Inflammatory macrophage (primary cell): Measurements from ENCODE around the gene NIN.
A peak's percentile ranks its signal among the peaks of the same experiment; 100 is the strongest.

Source experiments
- DNase-seq, 2 donors: peaks; one replicate each; pipeline ENCODE4 v3.0.0-alpha.2; 2020 to 2022

NIN gene

DNA sequence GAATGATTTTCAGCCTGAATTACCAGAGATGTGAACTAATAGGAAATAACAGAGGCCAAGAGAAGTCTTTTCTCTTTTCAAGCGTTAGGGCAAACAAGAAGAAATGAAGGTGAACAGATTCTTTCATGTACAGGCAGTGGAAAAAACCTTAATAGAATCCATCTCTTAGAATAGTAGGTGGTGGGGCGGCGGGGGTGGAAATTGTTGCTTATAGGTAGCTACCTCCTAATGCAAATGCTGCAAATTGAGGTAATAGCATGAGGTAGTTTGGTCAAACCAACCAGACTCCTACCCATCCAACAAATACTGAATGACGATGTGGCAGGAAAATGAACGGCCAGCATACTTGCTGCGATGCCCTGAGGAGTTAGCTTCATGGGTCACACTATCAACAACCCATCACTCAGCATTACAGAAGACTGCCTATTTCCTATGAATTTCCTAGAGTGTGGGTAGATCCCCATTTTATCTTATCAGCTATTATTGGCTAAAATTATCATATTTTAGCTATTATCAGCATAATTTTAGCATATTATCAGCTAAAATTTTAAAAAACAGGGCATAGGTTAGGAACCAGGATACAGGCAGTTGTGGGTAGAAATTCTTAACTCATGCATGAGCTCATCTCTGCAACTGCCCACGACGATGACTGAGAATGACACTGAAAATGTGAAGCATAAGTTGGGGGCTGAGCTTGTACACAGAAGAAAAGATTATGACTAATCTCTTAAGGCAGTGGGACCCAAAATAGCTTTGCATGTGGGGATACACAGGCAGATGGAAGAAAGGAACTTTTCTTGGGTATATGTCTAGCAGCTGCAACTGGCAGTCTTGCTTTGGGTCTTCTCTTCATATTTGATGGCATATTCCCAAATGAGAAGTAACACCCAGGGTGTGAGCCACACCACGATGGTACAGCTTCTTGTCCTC, 68.7 kb downstream of the NIN start:
- peak; percentile 52 to 77 for DNase-seq

DNA sequence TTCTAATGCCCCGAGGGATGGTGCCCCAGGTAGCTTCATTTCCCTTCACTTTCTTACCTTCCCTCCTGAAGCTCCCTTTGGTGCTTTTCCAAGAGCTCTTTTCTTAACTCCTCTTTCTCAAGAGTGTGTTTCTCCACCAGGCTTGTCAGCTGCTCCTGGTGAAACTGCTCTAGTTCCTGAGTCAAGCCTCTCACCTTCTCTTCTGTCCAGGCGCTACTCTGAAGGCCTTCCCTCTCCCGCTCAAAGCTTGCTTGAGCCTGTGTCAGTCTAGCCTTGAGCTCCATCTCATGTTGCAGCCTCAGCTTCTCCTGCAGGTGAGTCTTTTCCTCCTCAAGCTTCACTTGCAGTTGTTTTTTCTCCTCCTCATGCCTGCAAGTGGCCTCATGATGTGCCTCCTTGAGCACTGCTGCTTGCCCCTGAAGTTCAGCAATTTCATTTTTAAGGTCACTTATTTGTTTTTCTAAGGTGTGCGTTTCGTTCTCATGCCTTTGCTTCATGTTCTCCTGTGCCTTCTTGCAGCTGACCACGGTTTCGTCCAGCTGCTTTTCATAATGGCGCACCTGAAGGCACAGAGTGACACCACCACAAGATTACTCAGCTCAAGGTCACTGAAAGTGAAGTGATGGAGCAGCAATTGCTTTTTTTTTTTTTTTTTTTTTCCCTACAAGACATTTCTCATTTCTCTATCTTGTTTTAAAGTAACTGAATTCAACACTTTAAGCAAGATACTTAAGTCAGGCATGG, 71.0 kb downstream of the NIN start:
- DNase-seq: no peak

DNA sequence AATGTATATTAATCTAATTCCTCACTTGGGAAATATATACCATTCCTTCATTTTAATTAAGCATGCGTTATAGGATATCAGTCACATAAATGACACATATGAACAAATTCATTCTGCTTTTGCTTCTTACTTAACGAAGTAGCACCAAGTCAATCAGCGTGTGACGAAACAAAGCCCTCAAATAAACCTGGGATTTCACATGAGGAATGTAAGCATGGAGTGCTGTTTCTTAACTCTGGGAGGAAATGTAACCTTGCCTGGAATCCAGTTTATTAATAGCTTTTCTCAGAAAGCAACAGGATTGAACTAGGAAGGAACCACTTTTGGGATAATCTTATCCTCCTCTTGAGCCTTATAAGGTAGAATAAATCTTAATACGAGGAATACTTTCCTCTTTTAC, 72.0 kb downstream of the NIN start:
- DNase-seq: no peak

DNA sequence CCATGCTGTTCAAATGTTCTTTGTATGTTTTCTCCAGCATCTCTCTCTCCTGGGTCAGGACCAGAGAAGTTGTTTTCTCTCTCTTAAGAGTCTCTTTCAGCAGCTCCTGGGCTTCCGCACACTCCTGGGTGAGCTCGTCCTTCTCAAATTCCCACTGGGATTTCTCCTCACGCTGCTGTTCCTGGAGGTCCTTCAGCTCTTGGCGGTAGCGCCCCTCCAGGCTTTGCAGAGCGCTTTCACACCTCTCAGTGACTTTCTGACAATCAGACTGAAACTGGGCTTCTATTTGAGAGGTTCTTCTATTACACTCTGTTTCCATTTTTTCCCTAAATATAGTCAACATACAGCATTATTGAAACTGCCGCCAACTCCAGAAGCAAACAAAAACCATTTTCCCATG, 72.7 kb downstream of the NIN start:
- DNase-seq: no peak

DNA sequence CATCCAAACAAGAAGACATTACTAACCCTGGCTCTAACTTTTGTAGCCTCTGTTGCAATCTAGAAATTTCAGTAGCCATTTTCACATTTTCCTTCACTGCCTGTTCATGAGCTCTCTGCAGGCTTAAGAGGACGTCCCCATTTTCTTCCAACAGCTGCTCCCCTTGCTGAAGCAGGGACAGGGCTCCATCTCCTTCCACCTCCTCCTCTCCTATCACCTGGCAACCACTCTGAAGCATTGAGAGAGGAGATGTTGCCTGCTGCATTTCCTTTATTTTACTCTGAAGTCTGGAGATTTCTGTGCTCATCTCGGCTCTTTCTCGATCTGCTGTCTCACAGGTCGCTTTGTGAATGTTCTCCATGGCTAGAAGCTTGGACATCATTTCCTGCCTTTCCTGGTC, 73.3 kb downstream of the NIN start:
- no peak for DNase-seq

DNA sequence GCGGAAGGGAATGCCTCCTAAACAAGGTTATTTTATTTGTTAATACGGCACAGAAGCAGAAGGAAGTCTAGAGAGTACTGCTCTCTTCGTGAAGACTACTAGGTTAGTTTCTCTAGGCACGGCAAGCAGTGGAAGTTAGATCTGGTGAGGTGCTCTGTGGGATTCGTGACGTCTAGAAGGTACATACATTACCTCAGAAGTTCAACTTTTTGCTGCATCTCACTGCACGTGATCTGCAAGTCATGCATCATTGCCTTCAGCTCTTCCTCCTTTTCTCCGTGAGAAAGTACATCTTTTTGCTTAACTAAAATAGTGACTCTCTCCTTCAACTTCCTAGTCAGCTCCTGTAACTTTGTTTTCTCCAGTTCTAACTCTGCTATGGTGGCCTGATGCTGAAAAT, 74.7 kb downstream of the NIN start:
- DNase-seq: peak; percentile 14 to 40

DNA sequence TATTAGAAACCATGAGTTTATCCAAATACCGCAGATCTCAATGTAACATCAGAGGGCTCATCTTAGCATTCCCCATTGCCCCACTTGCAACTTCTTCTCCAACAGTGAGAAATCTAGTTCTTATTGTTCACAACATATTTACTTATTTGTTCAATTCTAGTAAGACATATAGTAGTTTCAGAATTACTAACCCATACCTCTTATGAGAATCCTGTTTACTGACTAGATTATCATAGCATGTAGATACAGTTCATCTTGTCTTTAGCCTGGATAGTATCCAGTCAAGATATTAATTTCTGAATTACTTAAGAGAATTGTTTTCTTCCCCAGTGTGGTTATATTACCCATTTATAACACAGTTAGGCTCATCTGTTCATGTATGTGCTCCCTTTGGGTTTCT, 80.6 kb downstream of the NIN start:
- DNase-seq: no peak

DNA sequence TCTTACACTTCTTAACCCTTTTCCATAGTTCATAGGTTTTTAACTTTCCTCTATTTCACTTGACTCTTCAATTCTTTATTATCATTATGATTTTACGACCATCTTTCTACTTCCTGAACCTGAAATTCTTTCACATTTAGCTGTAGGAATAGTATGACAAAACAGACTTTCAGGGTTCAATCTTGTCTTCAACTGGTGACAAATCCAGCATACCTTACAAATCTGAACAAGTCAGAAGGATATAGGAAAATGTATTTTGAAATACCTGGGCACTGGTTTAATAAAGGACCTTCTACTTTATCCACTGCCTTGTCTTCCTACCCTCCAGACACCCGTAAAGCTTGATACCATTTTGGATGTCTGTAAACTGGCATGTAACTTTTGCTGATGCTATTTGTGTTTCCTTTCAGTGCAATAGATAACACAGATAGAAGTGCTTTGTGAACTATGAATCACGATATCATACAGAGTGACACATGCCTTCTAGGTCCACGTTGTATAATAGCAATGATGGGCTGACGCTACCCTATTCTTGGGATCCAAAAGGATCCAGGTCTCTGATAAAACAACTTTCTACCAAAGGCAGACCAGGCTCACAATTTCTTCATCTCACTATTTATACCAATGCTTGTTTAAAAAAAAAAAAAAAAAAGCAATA, 85.4 kb downstream of the NIN start:
- no peak for DNase-seq

DNA sequence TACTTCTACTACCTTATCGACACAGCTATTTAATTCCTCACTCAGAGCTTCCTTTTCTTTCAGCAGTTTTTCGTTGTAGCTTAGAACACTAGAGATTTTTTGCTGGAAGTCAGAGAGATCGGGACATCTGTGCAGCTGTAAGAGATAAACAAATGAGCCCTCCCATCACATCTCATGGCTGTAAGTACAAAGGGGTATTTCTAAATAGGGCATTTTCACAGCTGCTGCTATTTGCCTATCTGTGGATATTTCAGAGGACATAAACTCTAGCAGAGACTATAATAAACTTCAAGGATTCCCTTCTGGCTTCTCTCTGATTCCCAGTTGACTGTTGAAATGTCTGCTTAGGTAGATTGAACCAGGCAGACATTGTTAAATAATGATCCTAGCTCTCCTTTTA, 86.7 kb downstream of the NIN start:
- DNase-seq: no peak

DNA sequence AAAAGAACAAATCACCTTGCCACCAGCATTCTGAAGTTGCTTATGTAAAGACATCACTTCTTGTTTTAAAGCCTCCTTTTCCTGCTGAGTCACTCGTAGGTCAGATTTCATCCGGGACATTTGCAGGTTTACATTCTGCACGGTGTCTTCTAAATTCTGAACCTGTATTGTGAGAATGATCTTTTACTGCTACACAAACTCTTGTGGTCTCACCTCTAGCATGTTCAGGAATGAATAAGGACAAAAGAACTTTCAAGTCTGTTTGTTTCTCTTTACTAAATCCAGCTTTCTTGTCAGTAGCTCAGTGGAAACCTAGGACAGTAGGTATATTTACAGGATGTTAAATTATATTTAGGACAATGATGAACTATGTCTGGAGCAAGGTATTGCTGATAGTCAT, 89.4 kb downstream of the NIN start:
- no peak for DNase-seq

DNA sequence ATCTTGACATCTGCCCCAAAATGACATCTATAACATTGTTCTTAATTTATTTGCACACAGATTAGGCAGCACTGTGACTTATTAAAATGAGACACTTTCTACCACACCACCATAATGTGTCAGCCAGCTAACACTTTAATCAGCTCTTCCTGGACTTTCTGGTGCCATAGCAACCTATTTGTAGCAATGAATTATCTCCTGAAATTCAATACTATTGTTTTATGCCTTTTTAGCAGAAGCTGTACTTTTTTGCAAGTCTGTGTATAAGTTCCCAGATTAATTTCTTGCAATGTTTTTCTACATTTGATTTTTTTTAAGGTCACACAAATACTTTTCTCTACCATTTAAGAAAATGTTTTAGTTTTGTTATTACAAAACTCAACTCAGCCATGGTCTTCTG, 90.1 kb downstream of the NIN start:
- DNase-seq: no peak

DNA sequence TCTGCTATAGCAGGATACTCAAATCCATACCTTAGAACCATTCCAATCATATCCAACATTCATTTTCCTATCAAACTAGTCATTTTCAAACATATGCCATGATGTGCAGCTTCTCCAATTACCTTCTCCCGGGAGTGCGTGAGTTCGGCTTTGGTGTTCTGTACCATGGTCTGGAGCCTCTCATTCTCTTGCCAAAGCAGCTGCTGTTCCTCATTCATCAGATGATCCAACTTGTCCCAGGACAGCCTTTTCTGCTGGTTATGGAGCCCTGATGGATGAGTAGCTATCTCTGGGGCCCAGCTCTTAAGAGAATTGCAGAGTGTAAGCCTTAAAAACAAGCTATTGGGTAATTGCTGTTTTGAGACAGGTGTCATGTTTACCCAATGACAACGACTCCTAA, 91.8 kb downstream of the NIN start:
- DNase-seq: no peak

DNA sequence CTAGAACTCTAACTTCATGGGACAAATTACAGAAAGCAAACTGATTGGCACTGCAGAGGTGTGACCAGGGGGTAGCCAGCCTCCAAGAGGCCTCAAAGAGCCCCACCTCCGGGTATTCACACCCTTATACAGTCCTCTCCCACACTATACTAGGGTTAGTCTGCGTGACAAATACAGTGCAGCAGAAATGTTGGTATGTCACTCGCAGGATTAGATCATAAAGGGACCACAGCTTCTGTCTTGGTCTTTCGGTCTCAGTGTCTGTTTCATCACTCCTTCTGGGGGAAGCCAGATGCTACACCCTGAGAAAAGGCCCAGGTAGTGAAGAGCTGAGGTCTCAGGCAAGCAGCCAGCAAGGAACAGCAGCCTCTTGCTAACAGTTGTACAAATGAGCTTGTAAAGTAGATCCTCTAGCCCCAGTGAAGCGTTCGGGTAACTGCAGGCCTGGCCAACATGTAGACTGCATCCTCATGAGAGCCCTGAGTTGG, 94.0 kb downstream of the NIN start:
- DNase-seq: no peak

DNA sequence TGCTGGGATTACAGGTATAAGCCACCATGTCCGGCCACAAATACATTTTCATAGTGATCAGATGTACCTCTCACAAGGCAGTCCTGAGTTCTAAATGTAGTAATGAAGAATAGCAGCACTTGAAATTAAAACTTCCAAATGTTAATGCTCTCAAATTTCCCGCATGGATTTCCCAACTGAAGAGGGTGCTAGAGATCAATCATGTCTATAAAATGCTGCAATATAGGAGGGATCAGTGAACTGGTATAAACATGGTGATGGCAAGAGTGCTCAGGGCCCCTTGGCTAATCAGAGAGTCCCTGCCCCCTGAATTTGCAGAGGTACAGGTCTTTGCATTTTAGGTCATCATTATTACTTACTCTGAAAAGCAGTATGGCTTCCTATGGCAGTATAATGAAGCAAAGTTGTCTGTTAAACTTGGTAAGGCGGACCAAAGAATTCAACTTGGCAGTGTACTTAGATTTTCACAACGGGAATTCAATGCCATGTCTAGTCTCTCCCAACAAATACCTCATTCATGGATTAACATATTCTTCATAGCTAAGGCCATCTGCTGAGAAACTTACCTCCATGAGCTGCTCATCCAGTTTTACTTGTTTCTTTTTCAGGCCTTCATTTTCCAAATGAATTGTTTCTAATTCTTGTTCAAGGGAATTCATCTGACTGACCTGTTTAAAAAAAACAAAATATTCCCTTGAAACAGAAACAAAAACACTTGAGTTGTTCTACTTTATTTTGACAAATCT, 95.8 kb downstream of the NIN start:
- DNase-seq: no peak

DNA sequence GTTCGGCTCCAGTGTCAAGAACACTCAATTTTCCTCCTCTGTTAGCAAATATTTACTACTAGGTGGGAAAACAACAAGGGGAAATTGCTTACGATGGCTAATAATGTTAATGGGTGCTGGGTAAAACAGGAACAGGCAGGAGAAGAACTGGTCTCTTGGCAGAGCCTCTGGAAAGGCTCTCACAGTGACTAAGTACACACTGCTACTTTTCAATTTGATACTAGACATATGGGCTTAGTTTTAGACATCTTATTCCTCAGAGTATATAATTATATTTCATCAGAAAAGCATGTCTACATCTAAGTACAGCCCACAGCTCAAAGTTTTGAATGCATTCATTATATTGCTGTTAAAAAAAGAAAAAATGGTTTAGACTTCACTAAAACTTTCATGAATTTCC, 97.5 kb downstream of the NIN start:
- no peak for DNase-seq

DNA sequence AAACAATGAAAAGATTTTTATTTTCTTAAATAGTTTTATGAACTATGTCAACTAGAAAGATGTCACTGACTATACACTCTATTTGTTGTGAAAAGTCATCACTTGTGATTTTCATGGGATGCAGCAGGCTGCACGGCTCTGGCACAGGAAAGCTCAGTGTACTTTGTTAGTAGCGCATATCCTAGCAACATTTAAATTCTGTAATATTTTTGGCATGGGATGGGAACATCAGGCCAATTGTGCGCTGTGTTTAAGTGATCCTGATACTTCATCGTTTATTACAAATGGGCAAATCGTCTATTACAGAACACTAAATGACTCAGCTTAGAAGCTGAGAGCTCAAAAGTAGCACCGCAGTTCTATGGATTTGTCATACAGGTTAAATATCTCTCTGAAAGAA, 102.1 kb downstream of the NIN start:
- DNase-seq: no peak

DNA sequence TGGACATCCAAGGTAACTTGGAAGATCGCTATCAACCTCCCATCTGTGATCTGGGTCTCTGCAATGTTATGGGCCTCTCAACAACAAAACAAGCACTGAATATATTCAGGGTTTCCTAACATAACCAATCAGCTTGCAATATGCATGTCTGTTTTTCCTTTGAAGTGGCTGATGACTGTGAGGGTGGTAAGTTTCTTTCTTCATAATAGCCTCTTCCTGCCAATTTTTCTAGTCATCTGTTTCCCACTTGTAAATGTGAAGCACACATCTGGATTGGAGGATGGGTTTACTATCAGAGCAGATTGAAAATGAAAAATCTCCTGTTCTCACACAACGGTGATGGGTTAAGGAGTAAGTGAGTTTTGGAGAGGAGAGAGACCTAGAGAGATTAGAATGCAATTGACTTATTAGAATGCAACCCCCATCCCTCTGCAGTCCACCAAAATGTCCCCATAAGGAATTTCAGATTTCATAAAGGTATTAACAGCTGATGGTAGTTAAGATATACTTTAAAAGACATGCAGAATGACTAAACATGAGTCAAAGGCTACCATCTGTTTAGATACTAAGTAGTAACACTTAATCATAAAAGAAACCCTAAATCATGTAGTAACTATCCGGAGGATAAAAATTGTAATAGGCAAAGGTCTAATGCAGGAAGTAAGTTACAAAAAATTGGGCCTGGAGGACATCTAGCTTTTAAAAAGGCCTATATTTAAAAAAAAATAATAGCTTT, 104.4 kb downstream of the NIN start:
- DNase-seq: no peak

DNA sequence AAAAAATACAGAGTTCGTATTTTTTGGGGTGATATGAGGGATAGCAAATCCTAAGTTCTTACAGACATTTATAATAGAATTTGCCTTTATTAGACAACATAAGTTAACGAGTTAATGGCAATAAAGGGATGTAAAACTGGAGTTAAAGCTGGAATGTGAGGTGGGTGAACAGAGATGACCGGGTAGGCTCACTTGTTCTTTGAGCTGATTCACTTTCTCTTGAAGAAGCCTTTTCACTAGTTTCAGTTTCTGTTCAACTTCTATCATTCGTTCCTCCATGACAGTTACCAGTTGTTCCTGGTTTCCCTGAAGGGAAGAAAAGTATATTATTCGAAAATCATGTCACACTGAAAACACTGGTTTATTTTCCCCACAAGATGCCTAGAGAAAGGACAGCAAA, 105.2 kb downstream of the NIN start:
- no peak for DNase-seq

DNA sequence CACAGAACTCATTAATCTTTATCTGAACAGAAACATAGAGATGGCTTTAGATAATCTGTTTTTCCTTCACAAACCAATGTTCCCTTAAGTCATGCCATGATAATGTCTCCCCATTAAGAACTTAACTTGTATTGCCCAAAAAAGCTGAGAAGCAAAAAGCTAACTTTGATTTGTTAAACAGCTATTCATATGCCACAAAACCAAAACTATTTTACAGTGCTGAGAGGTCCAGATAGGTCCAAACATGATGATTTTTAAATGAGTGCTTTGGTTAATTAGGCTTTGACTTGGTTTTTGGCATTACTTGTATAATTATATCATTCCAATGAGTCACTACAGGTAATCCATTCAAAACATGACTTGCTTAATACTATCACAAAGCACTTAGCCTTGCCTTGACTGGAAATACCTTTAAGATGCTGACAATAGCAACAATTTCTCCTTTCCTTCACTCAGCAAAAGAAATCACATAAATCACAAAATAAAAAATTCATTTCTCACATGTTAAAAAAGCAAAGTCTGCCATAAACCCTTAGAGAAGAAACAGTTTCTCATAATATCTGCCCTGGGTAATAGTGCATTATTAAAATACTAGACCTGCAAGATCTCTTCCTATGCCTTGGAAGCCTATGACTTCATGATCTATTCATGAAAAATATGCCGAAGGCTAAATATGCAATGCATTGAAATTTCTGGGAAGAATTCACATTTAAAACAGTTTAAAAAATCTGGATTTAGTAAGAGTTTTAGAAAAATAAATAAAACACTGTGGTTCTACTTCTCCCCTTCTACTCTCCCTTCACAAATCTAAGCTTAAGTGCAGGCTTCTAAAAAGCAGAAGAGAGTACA, 110.8 kb downstream of the NIN start:
- no peak for DNase-seq

DNA sequence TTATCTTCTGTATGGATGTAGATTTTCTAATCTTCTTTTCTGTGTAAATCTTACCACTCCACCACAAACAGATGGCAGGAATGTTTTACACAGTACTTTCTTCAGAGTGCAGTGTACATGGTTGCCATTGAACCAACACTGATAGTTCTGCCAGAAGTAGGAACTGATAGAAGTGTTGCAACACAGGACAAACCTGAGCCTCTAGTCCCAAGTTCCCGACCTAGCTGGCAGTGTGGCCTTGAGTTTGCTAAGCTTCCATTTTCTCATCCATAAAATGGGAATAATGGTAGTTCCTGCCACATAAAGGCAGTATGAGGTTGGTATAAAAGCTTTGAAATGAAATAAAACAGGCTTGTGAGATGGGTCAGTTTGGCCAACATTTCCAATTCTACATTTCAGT, 112.0 kb downstream of the NIN start:
- DNase-seq: no peak

DNA sequence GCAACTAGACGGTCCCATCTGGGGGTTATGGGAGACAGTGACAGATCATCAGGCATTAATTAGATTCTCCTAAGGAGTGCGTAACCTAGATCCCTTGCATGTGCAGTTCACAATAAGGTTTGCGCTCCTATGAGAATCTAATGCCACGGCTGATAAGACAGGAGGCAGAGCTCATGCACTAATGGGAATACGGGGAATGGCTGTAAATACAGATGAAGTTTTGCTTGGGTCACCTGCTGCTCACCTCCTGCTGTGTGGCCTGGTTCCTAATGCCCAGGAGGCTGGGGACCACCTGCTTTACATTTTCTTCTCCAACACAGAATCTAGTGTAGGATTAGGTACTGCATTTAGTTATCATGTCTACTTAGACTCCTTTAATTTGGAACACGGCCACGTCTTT, 113.2 kb downstream of the NIN start:
- DNase-seq: no peak
